NCI-H146 treated with DMSO at 0.1 percent for 48 hours (cell line): Measurements from ENCODE around the gene NCOA1.
"Not testable (repeated sequence)": the region's sequence is repeated elsewhere in the genome, so short reads cannot be mapped to it uniquely, and the experiment has no call there.

Experiments
- DNase-seq: peaks from one replicate; lab custom pipeline; 2025; ENCODE audit not compliant: unreplicated experiment; lab: John Stamatoyannopoulos, UW

Gene NCOA1

DNA sequence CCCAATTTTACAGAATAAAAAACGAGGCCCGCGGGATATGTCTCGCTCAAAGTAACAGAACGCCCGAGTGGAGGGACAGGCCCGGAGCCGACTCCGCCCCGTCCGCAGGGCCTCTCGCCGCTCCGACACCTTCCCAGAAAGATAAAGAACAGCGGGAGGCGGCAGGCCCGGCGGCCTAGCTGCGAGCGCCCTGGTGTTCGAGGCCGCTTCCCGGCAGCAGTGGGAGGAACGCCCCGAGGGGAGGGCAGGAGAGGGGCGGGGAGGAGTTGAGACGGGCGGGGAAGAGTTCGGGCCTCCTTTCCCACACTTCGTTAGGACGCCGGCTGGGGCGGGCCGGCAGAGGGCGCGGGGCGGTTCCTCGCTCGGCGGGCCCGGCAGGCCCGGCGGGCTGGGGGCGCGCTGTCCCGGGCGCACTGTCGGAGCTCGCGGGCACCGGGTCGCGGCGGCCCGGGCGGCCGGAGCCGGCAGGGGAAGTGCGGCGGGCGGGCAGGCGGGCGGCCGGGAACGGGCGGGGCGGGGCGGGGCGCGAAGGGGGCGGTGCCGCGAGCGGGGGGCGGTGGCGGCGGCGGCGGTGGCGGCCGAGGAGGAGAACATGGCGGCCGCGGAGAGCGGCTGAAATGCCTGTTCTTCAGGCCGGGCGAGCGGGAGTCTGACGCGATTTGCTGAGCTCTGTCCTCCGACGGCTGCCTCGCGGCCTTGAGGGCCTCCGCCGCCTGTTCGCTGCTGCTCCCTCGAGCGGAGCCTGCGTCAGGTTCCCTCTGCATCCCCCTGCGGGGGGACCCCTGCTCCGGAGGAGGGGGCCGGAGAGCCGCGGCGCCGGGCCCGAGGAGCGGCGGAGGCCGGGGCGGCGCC is at the start of gene NCOA1:
NCOA1 (plus strand) TSS at position 565 of the 852 bp plus-strand sequence. CDS start 167,424 bp downstream, outside the sequence.
- peak; percentile 74 for DNase-seq

- DNase-seq: no peak
Observed at GRCh38 chr2:24448797-24449196, 42.3 kb upstream of the NCOA1 start.

GRCh38 chr2:24449344-24449743 is 41.7 kb upstream of the NCOA1 start:
- no peak for DNase-seq

DNA sequence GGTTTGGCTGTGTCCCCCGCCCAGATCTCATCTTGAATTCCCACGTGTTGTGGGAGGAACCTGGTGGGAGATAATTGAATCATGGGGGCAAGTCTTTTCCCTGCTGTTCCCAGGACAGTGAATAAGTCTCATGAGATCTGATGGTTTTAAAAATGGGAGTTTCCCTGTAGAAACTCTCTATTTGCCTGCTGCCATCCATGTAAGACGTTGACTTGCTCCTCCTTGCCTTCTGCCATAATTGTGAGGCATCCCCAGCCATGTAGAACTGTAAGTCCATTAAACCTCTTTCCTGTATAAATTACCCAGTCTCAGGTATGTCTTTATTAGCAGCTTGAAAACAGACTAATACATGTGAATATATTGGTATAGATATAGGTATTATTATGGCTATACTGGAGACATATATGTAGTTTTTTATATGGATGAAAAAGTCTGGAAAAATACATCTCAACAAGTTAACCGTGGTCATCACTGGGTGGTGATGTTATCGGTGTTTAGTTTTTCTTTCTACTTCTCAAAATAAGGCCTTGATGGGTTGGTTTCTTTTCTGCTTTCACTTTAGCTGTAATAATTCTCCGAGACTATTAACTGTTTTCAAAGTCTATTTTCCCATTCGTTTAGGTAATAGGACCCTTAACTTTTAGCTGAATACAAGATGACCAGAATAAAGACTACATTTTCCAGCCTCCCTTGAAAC is 39.1 kb upstream of the NCOA1 start:
- no peak for DNase-seq

DNA sequence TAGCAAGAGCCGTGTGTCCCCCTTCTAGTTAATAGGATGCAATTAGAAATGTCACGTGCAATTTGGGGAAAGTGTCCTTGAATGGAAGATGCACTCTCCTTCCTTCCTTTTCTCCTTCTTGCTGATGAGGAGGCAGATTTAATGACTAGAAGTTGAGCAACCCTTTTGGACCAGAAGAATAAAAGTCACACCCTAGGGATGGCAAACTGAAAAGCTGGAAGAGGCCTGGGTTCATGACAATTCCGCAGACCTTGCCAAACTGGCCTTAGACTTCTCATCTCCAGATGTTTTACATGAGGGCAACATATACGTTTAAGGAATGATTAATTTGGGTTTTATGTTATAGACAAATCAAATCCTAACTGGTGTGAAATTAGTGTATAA is 38.6 kb upstream of the NCOA1 start:
- no peak for DNase-seq

GRCh38 chr2:24453379-24454073 is 37.5 kb upstream of the NCOA1 start:
- no peak for DNase-seq

GRCh38 chr2:24454294-24454693 is 36.8 kb upstream of the NCOA1 start:
- DNase-seq: no peak

DNA sequence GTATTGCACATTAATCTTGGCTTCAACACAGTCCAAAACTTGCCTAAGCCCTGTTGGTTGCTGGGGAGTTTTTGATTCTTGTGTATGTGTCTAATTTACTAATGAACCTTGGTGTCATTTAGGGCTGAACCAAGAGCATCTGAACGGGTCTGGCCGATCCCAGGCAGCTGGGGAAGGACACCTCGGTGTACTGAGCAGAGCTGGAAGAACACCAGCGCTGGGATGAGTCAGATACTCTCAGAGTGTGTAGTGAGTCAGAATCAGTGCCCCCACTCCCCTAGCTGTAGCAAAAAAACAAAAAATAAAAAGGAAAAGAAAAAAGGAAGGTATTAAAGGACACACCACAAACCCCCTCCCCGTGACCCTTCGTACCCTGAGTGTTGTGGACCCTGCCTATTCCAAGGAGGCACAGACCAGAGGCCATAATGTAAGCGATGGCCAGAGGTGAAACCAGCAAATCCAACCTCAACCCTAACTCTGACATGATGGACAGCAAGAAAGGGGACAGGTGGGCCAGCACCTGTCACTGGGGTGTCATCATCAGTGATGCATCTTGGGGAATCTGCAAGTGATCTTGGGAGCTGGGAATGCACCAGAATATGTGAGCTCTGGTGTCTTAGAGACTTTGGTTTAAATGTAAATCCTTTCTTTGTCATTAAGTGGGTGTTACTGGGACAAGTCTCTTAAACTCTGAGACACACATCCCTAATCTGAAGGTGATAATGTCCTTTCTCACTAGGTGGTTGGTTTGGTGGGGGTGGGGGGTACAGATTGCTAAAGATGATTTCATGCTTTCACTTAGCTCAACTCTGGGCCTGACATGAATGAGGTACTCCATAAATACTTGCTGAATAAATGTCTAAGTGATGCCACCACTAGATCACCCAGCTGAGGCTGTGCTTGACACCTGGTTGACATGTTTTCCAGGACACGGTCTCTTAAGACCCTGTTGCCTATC is 34.2 kb upstream of the NCOA1 start:
- DNase-seq: no peak

GRCh38 chr2:24457696-24458386 is 33.2 kb upstream of the NCOA1 start:
- no peak for DNase-seq

DNA sequence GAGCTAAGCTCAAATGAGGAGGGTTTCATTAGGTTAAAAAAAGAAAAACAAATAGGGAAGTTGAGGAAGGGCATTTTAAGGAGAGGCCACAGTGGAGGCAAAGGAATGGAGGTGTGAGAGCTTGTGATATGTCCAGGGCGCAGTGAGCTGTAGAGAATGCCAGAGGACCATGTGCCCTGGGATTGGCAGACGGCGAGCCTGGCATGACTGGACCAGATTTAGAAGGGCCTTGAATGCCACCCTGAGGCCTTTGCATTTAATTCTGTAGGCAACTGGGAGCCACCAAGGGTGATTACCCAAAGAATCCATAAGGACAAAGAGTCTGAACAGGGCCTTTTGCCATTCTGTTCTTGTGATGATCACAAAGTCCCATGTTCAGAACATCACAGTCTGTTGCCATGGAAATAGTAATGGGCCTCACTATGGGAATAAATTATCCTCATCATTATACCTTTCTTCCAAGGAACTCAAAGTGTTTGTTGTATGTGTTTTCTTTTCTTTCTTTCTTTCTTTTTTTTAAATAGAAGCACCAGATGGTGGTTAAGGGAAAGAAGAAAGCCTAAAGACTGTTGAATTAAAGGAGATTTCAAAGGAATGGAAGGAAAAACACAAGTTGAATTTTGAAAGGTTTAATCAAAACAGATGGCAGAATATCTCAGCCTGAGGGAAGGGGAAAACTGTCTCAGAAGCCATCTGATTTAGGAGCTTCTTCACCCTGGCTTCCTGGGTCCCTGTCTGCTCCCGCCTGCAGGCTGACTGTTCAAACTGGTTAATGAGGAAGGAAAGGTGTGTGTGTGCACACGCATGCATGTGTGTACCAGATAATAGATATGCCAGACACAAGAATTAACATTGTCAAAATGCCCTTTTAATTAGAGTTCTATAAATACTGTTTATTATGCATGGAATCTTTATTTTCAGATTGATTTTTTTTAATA is 31.6 kb upstream of the NCOA1 start:
- no peak for DNase-seq

GRCh38 chr2:24461685-24462084 is 29.4 kb upstream of the NCOA1 start:
- DNase-seq: no peak

DNA sequence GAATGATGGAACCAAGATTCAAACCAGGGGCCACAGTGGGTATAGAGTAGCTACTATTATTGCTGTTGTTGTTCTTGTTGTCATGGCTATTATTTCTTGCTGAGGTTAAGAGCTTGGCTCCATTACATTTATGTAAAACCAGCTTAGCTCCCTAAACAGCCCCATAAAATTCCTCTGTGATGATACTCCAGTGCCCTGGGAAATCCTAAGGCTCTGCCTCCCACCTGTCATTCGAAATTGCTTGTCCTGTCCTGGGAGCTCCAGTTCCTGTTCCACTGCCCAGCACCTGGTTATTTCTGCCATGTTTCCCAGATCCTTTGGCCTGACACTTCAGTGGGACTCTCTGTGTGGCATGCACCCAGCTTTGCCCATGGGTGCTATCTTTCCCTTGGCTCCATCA is 27.8 kb upstream of the NCOA1 start:
- no peak for DNase-seq

- DNase-seq: no peak
Observed at GRCh38 chr2:24466871-24467870, 23.9 kb upstream of the NCOA1 start.

DNA sequence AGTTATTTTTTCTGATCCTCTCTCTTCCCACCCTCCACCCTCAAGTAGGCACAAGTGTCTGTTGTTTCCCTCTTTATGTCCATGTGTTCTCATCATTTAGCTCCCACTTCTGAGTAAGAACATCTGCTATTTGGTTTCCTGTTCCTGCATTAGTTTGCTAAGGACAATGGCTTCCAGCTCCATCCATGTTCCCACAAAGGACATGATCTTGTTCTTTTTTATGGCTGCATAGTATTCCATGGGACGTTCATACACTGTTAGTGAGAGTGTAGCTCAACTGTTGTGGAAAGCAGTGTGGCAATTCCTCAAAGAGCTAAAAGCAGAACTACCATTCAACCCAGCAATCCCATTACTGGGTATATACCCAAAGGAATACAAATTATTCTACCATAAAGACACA is 22.6 kb upstream of the NCOA1 start:
- not testable (repeated sequence) for DNase-seq

GRCh38 chr2:24469148-24469650 is 21.9 kb upstream of the NCOA1 start:
- DNase-seq: no peak

DNA sequence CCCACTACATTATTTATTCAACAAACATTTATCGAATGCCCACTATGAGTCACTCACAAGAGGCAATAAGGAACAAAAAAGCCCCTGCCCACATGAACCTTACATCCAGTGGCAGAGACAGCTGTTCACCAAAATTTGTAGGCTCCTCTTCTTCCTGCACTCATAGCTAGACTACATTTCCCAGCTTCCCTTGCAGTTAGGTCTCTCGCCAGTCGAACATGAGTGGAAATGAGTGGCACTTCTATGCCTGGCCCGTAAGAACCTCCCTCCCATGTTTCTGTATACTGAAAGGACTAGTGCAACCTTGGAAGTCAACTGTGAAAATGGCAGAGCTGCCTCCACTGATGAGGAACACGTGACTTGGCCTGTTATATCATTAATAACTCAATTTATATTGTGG is 19.4 kb upstream of the NCOA1 start:
- no peak for DNase-seq

DNA sequence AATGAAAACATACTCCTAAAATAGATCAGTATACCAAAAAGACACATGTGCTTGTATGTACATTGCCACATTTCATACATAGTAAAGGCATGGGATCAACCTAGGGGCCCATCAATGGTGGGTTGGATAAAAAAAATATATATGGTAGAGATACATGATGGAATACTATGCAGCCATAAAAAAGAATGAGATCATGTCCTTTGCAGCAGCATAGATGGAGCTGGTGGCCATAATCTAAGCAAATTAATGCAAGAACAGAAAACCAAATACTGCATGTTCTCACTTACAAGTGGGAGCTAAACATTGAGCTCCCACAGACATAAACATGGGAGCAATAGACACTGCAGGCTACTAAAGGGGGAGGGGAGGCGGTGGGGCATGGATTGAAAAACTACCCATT is 18.6 kb upstream of the NCOA1 start:
- no peak for DNase-seq

DNA sequence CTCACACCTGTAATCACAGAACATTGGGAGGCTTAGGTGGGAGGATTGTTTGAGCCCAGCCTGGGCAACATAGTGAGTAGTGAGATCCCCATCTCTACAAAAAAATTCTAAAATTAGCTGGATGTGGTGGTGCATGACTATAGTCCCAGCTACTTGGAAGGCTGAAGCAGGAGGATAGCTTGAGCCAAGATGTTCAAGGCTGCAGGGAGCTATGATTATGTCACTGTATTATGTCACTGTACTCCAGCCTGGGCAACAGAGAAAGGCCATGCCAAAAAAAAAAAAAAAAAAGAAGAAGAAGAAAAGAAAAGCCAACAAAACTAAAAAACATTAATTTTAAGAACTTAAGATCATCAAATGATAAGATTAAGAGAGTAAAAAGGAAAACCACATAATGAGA is 17.4 kb upstream of the NCOA1 start:
- no peak for DNase-seq
